Measurements from ENCODE around the gene ACOT9. TPM values are rescaled to one million over a fixed set of nuclear protein-coding genes. Genes with fewer than 3 reads are reported as not detected.

ACOT9 gene
- total and polyA plus RNA-seq, 10 of the 15 experiments (the other 5 are each of a cell fraction or from before 2014, with no cell fraction given): 17.4 to 42.5 (median 23.3) TPM

- TF ChIP-seq SMC3 (IDR thresholded peaks at IDR 0.05; ENCODE audit: borderline replicate concordance, low read length) (no peak), SREBF1 (IDR thresholded peaks at IDR 0.05; ENCODE audit: low read length) (no peak), SMAD1 (IDR thresholded peaks at IDR 0.05; ENCODE audit: low read depth, partially characterized antibody) (no peak), MEF2B (IDR thresholded peaks at IDR 0.05; ENCODE audit: partially characterized antibody, poor library complexity, severe bottlenecking) (peak; percentile 80), BCL11A (IDR thresholded peaks at IDR 0.05; ENCODE audit: low read depth, low read length) (0 out of 2 replicates have a peak, but pooled peaks have one; percentile 5), ZNF592 (IDR thresholded peaks at IDR 0.05) (no peak), MYB (IDR thresholded peaks at IDR 0.05; ENCODE audit: borderline replicate concordance, low read depth, low read length) (no peak), NR2F1 (conservative IDR thresholded peaks at IDR 0.05) (0 out of 2 replicates have a peak, but pooled peaks have one; percentile 20), POU2F2 (IDR thresholded peaks at IDR 0.05; ENCODE audit: borderline replicate concordance, low read depth, low read length) (no peak), NFIC (IDR thresholded peaks at IDR 0.05; ENCODE audit: low read depth, low read length) (no peak), TCF3 (IDR thresholded peaks at IDR 0.05; ENCODE audit: borderline replicate concordance, insufficient read depth, low read depth, low read length) (no peak), IKZF1 (conservative IDR thresholded peaks at IDR 0.05) (no peak), NKRF (conservative IDR thresholded peaks at IDR 0.05) (no peak), ZSCAN29 (IDR thresholded peaks at IDR 0.05) (no peak), TARDBP (IDR thresholded peaks at IDR 0.05; ENCODE audit: borderline replicate concordance) (no peak), ZBTB40 (IDR thresholded peaks at IDR 0.05; ENCODE audit: borderline replicate concordance) (peak; percentile 53; the same call in 1 of the 2 replicates), SIX5 (IDR thresholded peaks at IDR 0.05; ENCODE audit: low read depth, low read length, severe bottlenecking) (no peak), IKZF2 (IDR thresholded peaks at IDR 0.05) (peak; percentile 21 to 27; a peak in 2 of 4 replicates), GABPA (IDR thresholded peaks at IDR 0.05; ENCODE audit: low read depth) (no peak), EZH2 (IDR thresholded peaks at IDR 0.05; ENCODE audit: borderline replicate concordance, control insufficient read depth, low read depth, low read length) (no peak)
These were observed 841 bp downstream of the ACOT9 start (continued) for GRCh38 chrX:23742174-23742696.

All from GM12878 (cell line).